OCI-LY1 (cell line): ENCODE measurements around the gene IRAK3.

Experiments
- EZH2 ChIP-seq: fragments of 200-600 bp; sonication (generic), shearing (Covaris generic); IDR thresholded peaks from 2 replicates; pipeline ENCODE4 v1.8.0; 2017; ENCODE audit warnings: borderline replicate concordance, mixed run types, mild to moderate bottlenecking, antibody characterized with exemption, low read length, moderate library complexity, mixed read lengths
- TF ChIP-seq, protein P1 (sequence below): fragments of 200-600 bp; sonication (generic), shearing (Covaris generic); IDR thresholded peaks from 2 replicates; pipeline ENCODE4 v1.5.1; 2017; ENCODE audit warnings: mild to moderate bottlenecking, antibody characterized with exemption, low read length, moderate library complexity, mixed read lengths

DNA sequence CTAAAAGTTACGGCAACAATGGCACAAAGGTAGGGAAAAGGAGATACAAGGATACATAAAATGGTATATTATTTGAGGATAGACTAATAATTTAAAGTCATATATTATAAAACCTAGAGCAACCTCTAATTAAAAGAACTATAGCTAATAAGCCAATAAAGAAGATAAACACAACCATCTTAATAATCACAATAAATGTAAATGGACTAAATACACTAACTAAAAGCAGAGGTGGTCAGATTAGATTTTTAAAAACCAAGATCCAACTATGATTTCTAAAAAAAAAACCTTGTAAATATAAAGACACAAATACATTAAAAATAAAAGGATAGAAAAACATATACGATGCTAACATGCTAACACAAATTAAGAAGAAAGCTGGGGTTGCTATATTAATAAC is 47.7 kb upstream of the IRAK3 start:
- TF ChIP-seq, protein P1, sequence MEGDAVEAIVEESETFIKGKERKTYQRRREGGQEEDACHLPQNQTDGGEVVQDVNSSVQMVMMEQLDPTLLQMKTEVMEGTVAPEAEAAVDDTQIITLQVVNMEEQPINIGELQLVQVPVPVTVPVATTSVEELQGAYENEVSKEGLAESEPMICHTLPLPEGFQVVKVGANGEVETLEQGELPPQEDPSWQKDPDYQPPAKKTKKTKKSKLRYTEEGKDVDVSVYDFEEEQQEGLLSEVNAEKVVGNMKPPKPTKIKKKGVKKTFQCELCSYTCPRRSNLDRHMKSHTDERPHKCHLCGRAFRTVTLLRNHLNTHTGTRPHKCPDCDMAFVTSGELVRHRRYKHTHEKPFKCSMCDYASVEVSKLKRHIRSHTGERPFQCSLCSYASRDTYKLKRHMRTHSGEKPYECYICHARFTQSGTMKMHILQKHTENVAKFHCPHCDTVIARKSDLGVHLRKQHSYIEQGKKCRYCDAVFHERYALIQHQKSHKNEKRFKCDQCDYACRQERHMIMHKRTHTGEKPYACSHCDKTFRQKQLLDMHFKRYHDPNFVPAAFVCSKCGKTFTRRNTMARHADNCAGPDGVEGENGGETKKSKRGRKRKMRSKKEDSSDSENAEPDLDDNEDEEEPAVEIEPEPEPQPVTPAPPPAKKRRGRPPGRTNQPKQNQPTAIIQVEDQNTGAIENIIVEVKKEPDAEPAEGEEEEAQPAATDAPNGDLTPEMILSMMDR = no peak
- TF ChIP-seq EZH2 = no peak
